ENCODE measurements around the gene FMR1.

DNA sequence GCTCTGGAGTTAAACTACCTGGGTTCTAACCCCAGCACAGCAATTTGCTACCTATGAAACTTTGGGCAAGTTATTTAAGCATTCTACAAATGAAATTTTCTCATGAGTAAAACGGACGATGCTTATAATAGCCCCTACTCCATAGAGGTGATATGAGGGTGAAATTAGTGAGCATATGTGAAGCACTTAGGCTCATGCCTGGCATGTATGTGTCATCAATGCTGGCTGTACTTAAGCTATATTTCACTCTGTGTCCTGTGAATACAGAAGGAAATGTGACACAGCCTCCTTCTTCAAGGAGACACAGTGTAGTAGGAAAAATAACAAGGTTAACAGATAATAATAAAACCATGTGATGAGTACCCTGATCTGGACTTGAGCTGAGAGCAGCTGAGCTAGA lies 49.0 kb downstream of the FMR1 start:
- TF ChIP-seq, protein P1, sequence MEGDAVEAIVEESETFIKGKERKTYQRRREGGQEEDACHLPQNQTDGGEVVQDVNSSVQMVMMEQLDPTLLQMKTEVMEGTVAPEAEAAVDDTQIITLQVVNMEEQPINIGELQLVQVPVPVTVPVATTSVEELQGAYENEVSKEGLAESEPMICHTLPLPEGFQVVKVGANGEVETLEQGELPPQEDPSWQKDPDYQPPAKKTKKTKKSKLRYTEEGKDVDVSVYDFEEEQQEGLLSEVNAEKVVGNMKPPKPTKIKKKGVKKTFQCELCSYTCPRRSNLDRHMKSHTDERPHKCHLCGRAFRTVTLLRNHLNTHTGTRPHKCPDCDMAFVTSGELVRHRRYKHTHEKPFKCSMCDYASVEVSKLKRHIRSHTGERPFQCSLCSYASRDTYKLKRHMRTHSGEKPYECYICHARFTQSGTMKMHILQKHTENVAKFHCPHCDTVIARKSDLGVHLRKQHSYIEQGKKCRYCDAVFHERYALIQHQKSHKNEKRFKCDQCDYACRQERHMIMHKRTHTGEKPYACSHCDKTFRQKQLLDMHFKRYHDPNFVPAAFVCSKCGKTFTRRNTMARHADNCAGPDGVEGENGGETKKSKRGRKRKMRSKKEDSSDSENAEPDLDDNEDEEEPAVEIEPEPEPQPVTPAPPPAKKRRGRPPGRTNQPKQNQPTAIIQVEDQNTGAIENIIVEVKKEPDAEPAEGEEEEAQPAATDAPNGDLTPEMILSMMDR (IDR thresholded peaks at IDR 0.05; ENCODE audit: insufficient read depth, low read depth, low read length) = no peak
- no peak for TF ChIP-seq EZH2 (IDR thresholded peaks at IDR 0.05; ENCODE audit: insufficient read depth, low read length)
